Posterior vena cava (tissue), 2 donors: ENCODE results near the gene ABCB9. TPM values are rescaled to one million over a fixed set of nuclear protein-coding genes. Genes with fewer than 3 reads are reported as not detected.
"Not testable (repeated sequence)": the region's sequence is repeated elsewhere in the genome, so short reads cannot be mapped to it uniquely, and the experiment has no call there.

Experiments used
- DNase-seq: peaks from one replicate; pipeline ENCODE4 v3.0.0-alpha.2; 2020; ENCODE audit warnings: low spot score
- intact Hi-C, 2 donors: fragments of 100-400 bp; cut with DNase I; formaldehyde crosslinking; loops; one replicate each; pipeline versions ENCODE4 v1.14.1 to v1.14.2; 2022 to 2023
- total RNA-seq, 2 donors: library from RNA; stranded (reverse); fragmentation: NEBNext Ultra II Directional; extraction: Animal tissue kit (Norgen Biotek cat#: 25700); gene quantifications; one replicate each; pipeline ENCODE4 v1.2.1, GENCODE V29; 2021
- donor health status: DM: yes; HTN: yes; CAD: no.
- donor health status: DM: yes; HTN: yes; CAD: no.

Gene ABCB9
- total RNA-seq, 2 donors from 2014 or later: 3.4 to 5.3 TPM

GRCh38 chr12:122893208-122894153 lies 72.8 kb downstream of the ABCB9 start:
- DNase-seq: no peak
- intact Hi-C loops: no loop called here

- DNase-seq, intact Hi-C loops: not testable (repeated sequence)
Observed at GRCh38 chr12:122892724-122893123, 73.5 kb downstream of the ABCB9 start.

GRCh38 chr12:122891661-122892525 lies 74.4 kb downstream of the ABCB9 start:
- DNase-seq: no peak
- intact Hi-C loops: no loop called here

GRCh38 chr12:122889761-122890520 lies 76.3 kb downstream of the ABCB9 start:
- intact Hi-C loops: no loop called here
- DNase-seq: no peak

- intact Hi-C loops: no loop called here
- DNase-seq: no peak
Observed at GRCh38 chr12:122888232-122888752, 78.0 kb downstream of the ABCB9 start.

- DNase-seq: no peak
- intact Hi-C loops: no loop called here
Observed at GRCh38 chr12:122887819-122888212, 78.4 kb downstream of the ABCB9 start.

- no peak for DNase-seq
- intact Hi-C loops: no loop called here
Observed at GRCh38 chr12:122886851-122887818, 79.1 kb downstream of the ABCB9 start.

GRCh38 chr12:122886161-122886560 lies 80.1 kb downstream of the ABCB9 start:
- intact Hi-C loops: no loop called here
- no peak for DNase-seq

- intact Hi-C loops: no loop called here
- DNase-seq: no peak
Observed at GRCh38 chr12:122884860-122885259, 81.4 kb downstream of the ABCB9 start.

GRCh38 chr12:122884091-122884826 lies 82.0 kb downstream of the ABCB9 start:
- intact Hi-C loops: no loop called here
- DNase-seq: no peak

GRCh38 chr12:122882908-122883558 lies 83.2 kb downstream of the ABCB9 start:
- intact Hi-C loops: no loop called here
- DNase-seq: no peak

- no peak for DNase-seq
- intact Hi-C loops: loop anchor here in 1 of 2 donors (2.0 kb wide), 1 partner anchor 20 kb away; no protein-coding TSS in a partner anchor
Observed at GRCh38 chr12:122880668-122881067, 85.6 kb downstream of the ABCB9 start.

GRCh38 chr12:122880155-122880667 lies 86.1 kb downstream of the ABCB9 start:
- no peak for DNase-seq
- intact Hi-C loops: loop anchor here in 1 of 2 donors (2.0 kb wide), 1 partner anchor 19 kb away; no protein-coding TSS in a partner anchor
